ENCODE results near the gene SMAD5.

Gene SMAD5

GRCh38 chr5:136211282-136212040 is 78.8 kb downstream of the SMAD5 start:
- H3K9me3 ChIP-seq = no peaks in the 10 kb centered on the region
- no peaks in the 10 kb centered on the region for H3K4me1 ChIP-seq
- peaks cover 0 to 18% of the 10 kb centered on the region in 2 donors for H3K27me3 ChIP-seq
- TF ChIP-seq, protein P1, sequence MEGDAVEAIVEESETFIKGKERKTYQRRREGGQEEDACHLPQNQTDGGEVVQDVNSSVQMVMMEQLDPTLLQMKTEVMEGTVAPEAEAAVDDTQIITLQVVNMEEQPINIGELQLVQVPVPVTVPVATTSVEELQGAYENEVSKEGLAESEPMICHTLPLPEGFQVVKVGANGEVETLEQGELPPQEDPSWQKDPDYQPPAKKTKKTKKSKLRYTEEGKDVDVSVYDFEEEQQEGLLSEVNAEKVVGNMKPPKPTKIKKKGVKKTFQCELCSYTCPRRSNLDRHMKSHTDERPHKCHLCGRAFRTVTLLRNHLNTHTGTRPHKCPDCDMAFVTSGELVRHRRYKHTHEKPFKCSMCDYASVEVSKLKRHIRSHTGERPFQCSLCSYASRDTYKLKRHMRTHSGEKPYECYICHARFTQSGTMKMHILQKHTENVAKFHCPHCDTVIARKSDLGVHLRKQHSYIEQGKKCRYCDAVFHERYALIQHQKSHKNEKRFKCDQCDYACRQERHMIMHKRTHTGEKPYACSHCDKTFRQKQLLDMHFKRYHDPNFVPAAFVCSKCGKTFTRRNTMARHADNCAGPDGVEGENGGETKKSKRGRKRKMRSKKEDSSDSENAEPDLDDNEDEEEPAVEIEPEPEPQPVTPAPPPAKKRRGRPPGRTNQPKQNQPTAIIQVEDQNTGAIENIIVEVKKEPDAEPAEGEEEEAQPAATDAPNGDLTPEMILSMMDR (IDR thresholded peaks at IDR 0.05) = no peak
- no peaks in the 10 kb centered on the region for H3K36me3 ChIP-seq
- no peak overlapping the region for H3K27ac ChIP-seq
- H3K4me3 ChIP-seq = no peak overlapping the region
- no peak for DNase-seq
- intact Hi-C loops (cut with DNase I; ENCODE audit: low total_unique reads) = loop anchor here (2.0 to 5.0 kb wide), 2 partner anchors 264 to 327 kb away; no protein-coding TSS in a partner anchor

DNA sequence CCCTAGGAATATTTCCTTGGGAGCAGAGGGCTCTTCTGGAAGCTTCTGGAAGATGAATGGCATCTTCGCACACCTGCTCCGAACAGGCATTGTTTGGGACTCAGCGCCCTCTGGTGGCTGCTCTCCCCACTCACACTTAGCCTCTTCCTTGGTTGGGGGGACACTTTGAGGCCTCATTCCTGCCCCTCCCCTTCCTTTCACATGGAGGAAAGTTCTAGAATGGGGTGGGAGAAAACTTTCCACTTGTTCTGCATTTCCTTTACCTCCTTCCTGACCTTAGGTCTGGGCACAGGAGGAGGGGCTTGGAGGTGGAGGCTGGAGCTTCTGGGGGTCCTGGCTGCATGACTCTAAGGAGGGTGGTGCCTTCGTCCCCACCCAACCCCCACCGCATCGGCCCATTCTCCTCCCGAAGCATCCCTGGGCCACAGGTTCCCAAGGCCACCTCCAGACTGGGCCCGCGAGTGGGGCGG is 79.6 kb downstream of the SMAD5 start:
- H3K4me1 ChIP-seq = no peaks in the 10 kb centered on the region
- no peak overlapping the region for H3K27ac ChIP-seq
- peaks cover 0 to 18% of the 10 kb centered on the region in 2 donors for H3K27me3 ChIP-seq
- DNase-seq = peak in 1 of 2 donors; percentile 50
- intact Hi-C loops (cut with DNase I; ENCODE audit: low total_unique reads) = loop anchor here (2.0 to 5.0 kb wide), 2 partner anchors 265 to 327 kb away; no protein-coding TSS in a partner anchor
- TF ChIP-seq, protein P1 (IDR thresholded peaks at IDR 0.05) = peak; percentile 81 to 83
- H3K9me3 ChIP-seq = no peaks in the 10 kb centered on the region
- no peak overlapping the region for H3K4me3 ChIP-seq
- no peaks in the 10 kb centered on the region for H3K36me3 ChIP-seq

DNA sequence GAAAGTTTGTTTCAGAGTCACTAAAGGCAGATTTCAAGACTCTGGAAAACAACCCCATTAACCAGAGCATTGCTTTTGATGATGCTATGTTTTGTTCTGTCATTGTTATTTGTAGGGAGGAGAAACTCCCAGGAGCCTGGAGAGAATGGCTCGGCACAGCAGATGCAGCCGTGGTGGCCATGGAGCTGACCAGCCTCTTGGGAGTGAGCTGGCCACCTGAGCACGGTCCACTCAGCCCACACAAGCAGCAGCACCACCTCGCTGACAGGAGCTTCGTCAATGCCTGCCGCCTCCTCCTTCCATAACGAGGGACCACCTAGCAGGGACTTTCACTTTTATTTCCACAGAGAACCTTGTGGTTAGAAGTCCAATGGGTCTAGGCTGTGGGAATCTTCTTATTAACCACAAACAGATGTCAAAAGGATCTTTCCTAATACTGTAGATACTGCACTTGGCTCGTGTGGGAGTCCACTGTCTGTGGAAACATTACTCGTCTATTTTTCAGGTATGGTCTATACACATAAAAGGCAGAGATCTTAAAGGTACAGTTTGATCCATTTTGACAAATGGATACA is 81.4 kb downstream of the SMAD5 start:
- Histone ChIP-seq H3K36me3 (no peaks in the 10 kb centered on the region), H3K27me3 (peaks cover 0 to 18% of the 10 kb centered on the region in 2 donors), H3K4me3 (no peak overlapping the region), H3K27ac (no peak overlapping the region), H3K4me1 (no peaks in the 10 kb centered on the region), H3K9me3 (no peaks in the 10 kb centered on the region)
- TF ChIP-seq, protein P1 (IDR thresholded peaks at IDR 0.05) = no peak
- intact Hi-C loops (cut with DNase I; ENCODE audit: low total_unique reads) = loop anchor here (2.0 to 5.0 kb wide), 2 partner anchors 267 to 329 kb away; no protein-coding TSS in a partner anchor
- DNase-seq = no peak

DNA sequence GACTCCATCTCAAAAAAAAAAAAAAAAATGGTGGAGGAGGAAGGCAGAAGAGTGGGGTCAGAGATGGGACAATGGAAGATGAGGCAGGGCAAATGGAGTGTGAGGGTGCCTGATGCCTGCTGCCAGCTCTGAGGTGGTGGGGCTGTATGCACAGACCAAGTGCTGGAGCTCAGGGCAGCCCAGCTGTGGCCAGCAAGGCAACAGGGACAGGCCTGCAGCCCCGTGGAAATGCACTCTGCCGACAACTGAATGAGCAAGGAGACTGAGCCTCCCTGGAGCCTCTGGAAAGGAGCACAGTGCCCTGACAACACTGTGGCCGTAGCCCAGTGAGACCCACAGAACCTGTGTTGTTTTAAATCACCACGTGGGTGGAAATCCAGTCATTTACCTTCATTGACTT is 83.2 kb downstream of the SMAD5 start:
- Histone ChIP-seq H3K27me3 (peaks cover 0 to 18% of the 10 kb centered on the region in 2 donors), H3K27ac (no peak overlapping the region), H3K4me3 (no peak overlapping the region), H3K9me3 (peaks cover 0 to 15% (median 0%) of the 10 kb centered on the region in 3 donors), H3K4me1 (no peaks in the 10 kb centered on the region), H3K36me3 (no peaks in the 10 kb centered on the region)
- DNase-seq = no peak
- TF ChIP-seq, protein P1 (IDR thresholded peaks at IDR 0.05) = no peak
- intact Hi-C loops (cut with DNase I; ENCODE audit: low total_unique reads) = no loop called here

DNA sequence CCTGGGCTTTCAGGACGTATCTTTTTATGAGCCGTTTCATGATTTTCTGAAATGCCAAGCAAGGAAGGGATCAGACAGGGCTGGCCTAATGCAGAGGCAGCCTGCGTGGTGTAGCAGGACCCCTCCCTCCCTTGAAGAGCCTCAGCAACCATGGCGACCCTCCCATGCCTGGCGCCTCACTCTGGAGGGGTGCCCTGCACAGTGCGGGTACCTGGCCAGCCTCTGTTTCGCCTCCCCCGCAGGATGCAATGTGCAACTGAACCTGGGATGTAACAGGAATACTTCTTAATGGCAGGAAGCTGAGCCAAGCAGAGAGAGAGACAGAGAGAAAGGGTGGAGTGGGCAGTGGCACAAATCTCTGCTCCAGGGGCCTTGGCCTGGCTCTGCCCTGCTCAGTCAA is 83.6 kb downstream of the SMAD5 start:
- Histone ChIP-seq H3K4me3 (no peak overlapping the region), H3K27ac (no peak overlapping the region), H3K36me3 (no peaks in the 10 kb centered on the region), H3K27me3 (peaks cover 0 to 18% of the 10 kb centered on the region in 2 donors), H3K9me3 (peaks cover 0 to 15% (median 0%) of the 10 kb centered on the region in 3 donors), H3K4me1 (no peaks in the 10 kb centered on the region)
- intact Hi-C loops (cut with DNase I; ENCODE audit: low total_unique reads) = no loop called here
- no peak for DNase-seq
- TF ChIP-seq, protein P1 (IDR thresholded peaks at IDR 0.05) = no peak

All from tibial artery (tissue), 4 donors.